HG03342 (cell line): ENCODE results near the gene LRRC34.

Source experiments
- ATAC-seq: cut with Tn5 transposase; IDR thresholded peaks from one replicate; pipeline ENCODE4 v1.9.1; 2021; ENCODE audit warnings: mild to moderate bottlenecking, moderate library complexity; ENCODE audit not compliant: unreplicated experiment

The LRRC34 gene, protein sequence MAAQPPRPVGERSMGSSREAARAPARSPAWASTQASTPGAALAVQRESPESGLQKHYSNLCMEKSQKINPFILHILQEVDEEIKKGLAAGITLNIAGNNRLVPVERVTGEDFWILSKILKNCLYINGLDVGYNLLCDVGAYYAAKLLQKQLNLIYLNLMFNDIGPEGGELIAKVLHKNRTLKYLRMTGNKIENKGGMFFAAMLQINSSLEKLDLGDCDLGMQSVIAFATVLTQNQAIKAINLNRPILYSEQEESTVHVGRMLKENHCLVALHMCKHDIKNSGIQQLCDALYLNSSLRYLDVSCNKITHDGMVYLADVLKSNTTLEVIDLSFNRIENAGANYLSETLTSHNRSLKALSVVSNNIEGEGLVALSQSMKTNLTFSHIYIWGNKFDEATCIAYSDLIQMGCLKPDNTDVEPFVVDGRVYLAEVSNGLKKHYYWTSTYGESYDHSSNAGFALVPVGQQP

DNA sequence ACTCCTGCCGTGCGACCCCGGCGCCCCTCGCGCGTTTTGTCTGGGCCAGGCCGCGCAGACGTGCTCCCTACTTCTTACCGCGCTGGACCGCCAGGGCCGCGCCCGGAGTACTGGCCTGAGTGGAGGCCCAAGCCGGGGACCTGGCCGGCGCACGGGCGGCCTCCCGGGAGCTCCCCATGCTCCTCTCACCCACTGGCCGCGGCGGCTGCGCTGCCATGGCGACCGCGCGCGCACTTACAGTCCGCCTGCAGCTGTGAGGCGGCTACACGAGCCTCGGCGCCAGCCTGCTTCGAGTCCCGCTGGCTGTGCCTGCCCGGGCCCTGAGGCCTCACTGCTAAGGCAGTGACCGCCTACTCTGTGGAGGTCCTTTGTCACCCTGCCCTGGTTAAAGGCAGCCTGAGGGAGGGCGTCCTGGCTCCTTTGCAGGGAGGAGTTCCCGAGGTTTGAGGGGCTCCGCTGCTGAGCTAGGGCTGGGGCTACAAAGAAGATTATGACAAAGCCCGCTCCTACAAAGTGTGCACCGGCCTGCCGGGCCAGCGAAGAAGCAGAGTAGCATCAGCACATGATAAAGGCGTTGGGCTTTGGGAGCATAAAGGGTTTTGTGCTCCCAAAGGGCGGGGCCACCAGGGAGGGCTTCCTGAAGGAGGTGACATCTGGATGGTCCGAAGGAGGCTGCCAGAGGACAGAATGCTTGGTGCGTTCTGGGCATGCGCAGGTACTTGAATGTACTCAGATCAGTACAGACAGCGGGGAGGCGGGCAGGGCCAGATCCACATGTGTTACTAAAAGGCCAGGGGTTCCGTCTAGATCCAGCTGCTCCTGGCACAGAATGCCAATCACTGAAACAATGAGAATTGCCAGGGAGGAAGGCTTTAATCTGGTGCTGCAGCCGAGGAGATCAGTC, at the start of gene LRRC34, which contains the start of gene LRRIQ4:
TSS of gene LRRC34 (minus strand) at position 573 of the 904 bp plus-strand sequence. CDS start at position 217, 356 bp downstream.
TSS of gene LRRIQ4 (plus strand) at position 539 of the 904 bp plus-strand sequence. CDS start 9,052 bp downstream, outside the sequence.
- ATAC-seq: peak; percentile 51

DNA sequence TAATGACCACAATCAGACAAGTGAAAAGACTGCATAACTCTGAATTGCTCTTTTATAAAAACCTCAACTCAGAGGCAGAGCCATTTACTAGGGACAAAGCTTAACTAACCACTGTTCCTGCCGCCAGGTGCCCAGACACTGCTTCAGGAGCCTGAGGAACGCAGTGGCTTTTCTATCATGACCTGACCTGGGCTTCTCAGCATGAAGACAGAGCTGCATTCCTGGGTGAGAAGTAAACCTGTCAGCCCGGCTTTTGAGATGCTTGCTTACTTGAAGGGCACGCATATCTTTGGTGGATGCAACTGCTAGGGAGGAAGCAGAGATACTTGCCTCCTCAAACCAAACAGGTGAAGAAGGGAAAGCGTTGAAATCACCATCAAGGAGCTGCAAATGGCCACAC, 49.2 kb upstream of the LRRC34 start:
- no peak for ATAC-seq

DNA sequence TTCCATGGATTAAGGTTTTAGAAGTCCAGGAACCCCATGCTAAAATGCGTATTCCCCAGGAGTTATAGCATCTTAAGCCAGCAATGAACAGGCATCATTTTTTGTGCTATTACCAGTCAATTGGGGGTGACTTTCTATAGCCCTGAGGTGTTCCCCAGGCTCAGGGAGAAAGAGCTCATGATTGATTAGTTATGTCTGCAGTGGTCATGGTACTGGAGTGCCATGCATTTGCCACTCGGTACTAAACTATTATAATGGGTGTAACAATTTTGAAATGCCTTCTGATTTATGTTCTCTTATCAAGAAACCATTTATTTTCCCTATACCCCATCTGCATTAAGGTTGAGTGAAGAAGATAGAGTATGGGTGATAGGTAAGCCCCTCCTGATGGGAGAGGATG, 45.1 kb upstream of the LRRC34 start:
- no peak for ATAC-seq

DNA sequence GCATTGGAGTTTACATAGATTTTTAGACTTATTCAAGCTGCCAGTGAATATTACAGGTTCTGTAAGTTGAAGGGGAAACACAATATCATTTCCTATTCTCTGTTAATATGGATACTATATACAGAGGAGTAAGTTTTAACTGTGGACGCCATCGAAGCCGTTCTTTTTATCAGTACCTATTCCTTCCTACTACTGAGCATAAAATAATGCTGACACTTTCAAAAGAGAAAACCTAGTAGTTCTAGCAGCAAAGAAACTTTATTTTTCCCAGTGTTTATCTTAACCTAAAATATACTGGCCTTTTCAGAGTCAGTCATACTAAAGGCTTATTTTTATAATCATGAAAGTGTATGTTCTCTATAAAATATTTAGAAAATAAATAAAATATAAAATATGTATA, 42.8 kb upstream of the LRRC34 start:
- ATAC-seq: no peak

DNA sequence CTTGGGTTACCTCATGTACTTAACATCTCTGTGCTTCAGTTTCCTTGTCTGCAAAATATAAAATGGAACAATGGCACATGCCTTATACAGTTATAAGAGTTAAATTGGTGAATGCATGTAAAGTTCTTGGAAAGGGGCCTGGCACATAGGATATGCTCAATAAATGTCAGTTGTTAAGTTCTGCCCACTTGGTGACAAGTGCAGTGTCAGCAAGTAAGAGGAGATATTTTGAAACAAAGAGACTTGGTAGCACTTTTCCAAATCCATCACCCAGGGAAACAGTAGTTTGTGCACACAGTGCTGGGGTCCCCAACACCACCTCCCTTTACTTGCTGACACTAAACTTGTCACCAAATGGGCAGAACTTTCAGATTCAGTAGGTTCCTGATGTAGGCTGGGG, 37.9 kb upstream of the LRRC34 start:
- no peak for ATAC-seq

DNA sequence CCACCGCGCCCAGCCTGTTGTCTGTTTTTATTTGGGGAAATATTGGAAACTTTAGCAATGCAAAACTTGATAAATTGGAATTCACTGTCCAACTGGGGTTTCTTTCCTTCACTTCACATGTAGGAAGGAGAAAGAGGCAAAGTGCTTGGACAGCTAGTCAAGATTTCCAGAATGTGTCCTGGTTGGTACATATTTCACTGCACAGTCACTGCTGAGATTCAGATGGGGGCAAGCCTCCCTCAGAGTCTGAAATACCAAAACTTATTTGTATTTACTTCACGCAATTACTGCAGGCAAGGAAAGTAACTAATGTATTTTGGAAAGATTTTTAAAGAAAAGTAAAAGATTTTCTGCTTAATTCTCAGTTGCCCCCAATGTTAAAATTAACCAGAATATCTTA, 36.0 kb upstream of the LRRC34 start:
- no peak for ATAC-seq

DNA sequence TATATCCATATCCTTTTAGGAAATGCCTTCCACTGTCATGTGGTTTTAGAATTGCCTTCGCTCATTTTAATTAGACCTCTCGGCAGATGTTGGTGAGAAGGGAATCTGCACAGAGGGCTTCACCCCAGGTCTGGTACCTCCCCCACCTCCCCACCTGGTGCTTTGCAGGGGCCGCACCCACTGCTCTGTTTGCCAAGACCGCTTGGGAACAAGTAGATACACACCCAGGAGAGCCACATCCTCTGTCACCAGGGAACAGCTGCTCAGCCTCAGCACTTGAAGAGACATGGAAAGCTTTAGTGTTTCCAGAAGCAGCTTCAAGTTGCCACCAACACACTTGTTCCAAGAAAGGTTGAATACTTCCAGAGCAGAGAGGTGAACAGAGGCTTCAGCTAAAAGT, 35.2 kb upstream of the LRRC34 start:
- ATAC-seq: no peak

DNA sequence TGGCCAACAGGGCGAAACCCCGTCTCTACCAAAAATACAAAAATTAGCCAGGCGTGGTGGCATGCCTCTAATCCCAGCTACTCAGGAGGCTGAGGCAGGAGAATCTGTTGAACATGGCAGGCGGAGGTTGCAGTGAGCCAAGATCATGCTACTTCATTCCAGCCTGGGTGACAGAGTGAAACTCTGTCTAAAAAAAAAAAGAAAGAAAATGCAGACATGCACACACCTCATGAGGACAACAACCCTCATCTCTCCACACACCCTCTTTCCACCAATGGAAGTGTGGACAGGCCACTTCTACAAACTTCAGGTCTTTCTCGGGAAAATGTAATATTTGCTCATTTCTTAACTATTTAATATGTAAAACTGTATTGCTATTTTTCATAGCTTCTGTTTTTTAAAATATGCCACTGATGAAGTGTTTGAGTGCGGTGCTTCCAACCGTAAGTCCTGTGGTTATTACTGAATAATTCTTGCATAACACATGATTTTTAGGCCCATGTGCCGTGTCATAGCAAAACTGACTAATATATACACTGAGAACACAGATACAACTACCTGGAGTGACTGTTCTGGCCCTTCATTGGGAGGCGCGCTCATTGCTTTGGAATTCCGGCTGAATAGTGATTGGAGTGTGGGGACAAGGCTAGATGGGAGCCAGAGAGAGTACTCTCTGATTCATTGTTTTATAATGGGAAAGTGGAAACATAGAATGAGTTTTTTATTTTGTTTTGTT, 33.9 kb upstream of the LRRC34 start:
- peak; percentile 98 for ATAC-seq

DNA sequence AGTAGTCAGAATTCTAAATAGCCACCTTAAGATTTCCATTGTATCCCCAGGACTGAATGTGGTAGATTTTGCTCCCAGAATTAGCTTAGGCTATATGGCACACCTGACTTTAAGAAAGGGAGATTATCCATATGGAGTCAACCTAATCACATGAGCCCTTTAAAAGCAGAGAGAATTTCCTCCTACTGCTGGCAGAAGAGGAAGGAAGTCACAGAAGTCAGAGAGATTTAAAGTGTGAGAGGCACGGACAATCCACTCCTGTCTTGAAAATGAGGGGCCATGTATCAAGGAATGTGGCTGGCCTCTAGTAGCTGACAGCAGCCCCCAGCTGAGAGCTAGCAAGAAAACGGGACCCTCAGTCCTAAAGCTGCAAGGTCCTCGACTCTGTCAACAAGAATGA, 30.3 kb upstream of the LRRC34 start:
- no peak for ATAC-seq

DNA sequence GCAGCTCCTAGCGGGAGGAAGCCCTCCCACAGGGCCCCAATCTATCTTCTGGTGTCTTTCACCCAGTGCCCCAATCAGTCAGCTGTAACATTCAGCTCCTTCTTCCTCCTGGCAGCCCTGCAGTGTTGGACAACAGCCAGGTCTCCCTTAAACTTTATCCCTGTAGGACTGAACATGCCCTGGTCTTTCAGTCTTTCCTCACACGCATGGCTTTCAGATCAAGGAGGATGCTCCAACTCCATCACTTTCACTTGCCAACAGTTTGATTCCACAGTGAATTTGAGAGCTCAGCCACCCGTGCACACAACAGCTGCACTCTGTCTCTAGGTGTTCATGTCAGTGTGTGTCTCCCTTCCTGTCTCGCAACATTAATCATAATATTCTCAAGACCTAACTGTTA, 28.5 kb upstream of the LRRC34 start:
- ATAC-seq: peak; percentile 69

DNA sequence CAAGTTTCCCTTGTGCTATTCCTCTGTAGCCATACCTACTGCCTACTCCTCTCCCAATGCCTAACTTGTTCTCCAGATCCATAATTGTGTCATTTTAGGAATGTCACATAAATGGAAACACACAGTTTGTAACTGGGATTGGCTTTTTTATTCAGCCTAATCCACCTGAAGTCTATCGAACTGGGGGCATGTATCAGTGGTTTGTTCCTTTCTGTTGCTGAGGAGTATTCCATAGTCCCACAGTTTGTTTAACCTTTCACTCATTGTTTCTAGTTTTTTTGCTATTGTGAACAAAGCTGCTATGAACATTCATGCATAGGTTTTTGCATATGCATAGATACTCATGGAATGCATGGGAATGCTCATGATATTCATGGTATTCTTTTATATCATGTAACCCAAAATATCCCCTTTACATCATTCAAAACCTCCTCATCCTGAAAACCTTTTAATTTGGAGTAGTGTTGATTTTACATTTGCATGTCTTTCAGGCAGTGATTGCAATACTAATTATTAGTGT, 25.9 kb upstream of the LRRC34 start:
- ATAC-seq: no peak

DNA sequence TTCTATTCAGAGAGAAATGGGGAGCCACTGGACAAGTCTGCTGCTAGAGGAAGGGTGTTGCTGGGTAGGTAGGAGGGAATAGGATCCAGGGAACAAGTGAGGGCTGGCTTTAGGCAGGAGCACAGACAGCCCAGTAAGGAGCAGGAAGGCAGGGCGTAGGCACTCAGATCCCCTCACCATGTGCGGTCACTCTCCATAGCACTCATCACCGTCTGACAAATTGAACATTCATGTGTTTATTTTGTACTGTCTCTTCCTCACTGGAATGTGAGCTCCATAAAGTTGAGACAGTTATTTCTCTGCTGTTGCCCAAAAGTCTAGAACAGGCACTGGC, 24.2 kb upstream of the LRRC34 start:
- ATAC-seq: no peak

DNA sequence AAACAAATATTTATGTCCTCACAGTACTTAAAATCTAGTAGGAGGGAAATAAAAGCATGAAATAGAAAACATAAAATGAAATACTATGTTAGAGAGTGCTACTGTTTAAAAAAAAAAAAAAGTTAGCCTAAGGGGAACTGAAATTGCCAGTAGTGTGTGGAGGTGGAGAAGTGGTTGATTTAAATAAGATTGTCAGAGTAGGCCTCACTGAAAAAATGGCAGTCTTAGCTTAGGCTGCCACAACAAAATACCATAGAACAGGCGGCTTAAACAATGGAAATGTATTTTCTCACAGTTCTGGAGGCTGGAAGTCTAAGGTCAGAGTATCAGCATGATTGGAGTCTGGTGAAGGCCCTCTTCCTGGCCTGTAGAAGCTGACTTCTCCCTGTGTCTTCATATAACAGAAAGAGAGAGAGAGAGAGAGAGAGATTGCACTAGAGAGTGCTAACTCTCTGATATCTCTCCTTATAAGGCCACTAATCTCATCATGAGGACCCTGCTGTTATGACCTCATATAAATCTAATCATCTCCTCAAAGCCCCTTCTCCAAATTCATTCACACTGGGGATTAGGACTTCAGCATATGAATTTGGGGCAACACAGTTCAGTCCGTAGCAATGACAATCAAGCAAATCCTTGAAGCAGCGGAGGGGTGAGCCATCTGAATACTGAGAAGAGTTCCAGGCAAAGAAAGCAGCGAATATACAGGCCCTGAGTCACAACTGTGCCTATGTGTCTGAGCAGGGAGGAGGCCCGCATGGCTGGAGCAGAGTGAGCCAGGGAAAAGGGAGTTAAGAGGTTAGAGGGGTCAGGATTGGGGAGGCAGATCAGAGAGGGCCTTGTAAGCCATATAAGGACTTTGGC, 23.6 kb upstream of the LRRC34 start:
- ATAC-seq: peak; percentile 79

DNA sequence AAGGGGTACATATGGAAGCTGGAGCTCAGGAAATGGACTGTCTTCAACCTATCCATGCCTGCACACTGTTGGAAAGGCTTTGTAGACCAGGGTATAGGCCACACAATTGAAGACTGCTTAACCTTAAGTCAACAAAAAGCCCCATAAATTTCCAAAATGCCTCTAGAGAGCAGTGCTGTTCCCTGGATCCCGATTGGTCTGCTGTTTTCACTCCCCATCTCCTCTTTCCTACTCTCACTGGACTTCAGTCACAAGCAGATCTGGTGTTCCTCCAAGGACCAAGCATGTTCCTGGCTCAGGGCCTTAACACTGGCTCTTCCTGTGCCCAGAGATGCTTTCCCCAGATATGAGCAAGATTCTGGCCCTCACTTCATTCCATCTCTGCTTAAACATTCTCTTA, 22.8 kb upstream of the LRRC34 start:
- ATAC-seq: no peak

DNA sequence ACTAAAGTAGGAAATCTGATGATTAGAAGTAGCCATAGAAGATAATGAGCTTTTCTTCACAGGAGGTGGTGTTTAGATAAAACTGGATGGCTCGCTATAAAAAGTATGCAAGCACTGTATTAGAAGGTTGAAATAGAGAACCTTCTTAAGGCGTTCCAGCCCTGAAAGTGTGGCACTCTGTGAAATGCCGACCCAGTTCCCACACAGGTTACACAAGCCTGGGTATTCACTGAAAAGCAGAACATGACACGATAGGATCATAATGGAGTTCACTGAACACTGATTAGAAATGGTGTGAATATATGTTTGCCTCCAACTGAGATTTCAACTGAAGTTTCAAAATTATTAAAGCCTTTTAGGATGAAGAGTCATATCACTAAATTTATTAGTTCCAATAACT, 15.0 kb upstream of the LRRC34 start:
- no peak for ATAC-seq

DNA sequence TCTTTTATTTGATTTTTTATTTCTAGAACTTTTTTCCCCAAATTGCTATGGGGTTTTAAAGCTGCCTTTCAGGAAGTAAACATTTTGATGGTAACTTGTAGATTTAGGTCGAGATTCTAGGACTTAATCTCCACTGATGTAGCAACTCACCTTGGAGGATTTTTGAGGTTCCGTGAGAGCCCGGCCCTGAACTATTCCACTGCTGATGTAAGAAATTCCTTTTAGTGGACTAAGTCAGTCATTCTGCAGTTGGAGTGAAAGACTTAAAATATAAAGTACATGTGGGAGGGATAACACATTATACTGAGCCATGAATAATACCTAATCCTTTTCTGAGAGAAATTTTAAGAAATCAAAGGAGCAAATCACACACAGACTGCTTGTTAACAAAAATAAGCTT, 12.6 kb upstream of the LRRC34 start:
- ATAC-seq: no peak

DNA sequence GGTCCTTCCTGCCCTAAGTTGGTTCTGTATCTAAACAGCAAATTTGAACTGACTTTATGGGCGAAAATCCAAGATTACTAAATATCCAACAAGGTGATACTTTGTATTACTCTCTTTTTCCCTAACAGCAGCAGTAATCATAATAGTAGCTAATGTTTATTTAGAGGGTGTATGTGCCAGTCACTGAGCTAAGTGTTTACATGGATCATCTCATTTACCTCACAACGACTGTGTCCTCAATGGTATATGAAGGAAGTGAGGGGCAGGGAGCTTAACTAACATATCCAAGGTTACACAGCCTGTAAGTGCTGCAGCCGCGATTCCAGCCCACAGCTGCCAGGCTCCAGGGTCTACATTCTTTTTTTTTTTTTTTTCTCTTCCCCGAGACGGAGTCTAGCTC, 10.3 kb upstream of the LRRC34 start:
- ATAC-seq: no peak

DNA sequence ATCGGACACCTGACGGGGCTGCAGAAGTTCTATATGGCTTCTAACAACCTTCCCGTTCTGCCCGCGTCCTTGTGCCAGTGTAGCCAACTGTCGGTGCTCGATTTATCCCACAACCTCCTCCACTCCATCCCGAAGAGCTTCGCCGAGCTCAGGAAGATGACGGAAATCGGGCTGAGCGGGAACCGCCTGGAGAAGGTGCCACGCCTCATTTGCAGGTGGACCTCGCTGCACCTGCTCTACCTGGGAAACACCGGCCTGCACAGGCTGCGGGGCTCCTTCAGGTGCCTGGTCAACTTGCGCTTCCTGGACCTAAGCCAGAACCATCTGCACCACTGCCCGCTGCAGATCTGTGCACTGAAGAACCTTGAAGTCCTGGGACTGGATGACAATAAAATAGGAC, 9.8 kb upstream of the LRRC34 start:
- ATAC-seq: no peak

DNA sequence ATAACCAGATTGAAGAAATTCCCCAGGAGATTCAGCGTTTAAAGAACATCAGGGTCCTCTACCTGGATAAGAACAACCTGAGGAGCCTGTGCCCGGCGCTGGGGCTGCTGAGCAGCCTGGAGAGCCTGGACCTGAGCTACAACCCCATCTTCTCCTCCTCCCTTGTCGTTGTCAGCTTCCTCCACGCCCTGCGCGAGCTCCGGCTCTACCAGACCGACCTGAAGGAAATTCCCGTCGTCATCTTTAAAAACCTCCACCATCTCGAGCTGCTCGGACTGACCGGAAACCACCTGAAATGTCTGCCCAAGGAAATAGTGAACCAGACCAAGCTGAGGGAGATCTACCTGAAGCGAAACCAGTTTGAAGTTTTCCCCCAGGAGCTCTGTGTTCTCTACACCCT, 9.4 kb upstream of the LRRC34 start:
- ATAC-seq: no peak

DNA sequence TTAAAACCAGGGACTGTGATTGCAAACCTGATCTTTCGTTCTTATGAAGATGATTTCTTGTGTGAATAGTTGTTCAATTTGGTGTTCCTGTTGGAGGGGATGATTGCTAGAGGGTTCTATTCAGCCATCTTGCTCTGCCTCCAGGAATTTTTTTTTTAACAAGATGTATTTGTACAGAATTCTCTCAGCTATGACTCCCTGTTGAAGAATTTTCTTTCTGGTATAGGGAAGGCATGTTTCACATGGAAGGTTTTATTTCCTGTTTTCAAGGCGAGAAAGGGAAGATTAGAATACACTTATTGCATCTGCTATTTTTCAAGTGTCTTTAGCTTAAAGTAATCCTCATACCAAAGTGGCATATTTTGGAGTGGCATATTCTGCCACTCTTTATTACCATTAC, 5.6 kb upstream of the LRRC34 start:
- ATAC-seq: no peak
